Measurements from ENCODE around the gene PRDM16. TPM values are rescaled to one million over a fixed set of nuclear protein-coding genes. Genes with fewer than 3 reads are reported as not detected.
A peak's percentile ranks its signal among the peaks of the same experiment; 100 is the strongest.

PRDM16 gene
- total and polyA plus RNA-seq, 3 donors from 2014 or later = 2.1 to 5.6 (median 4.7) TPM

GRCh38 chr1:3408751-3409266, 339.8 kb downstream of the PRDM16 start:
- Histone ChIP-seq H3K4me1 (peaks cover 6% of the 10 kb centered on the region), H3K9me3 (no peaks in the 10 kb centered on the region), H3K27ac (no peak overlapping the region), H3K36me3 (ENCODE audit: low read depth, missing control alignments) (no peaks in the 10 kb centered on the region), H3K4me3 (no peak overlapping the region), H3K27me3 (no peaks in the 10 kb centered on the region)
- 71 to 77% methylated on average over 36 of the region's 36 CpGs for WGBS, 2 donors
- TF ChIP-seq POLR2A (IDR thresholded peaks at IDR 0.05) (no peak), CTCF (IDR thresholded peaks at IDR 0.05) (no peak)
- no peak for DNase-seq
- intact Hi-C loops (cut with DNase I; ENCODE audit: low total_unique reads) = no loop called here

GRCh38 chr1:3409366-3410141, 340.6 kb downstream of the PRDM16 start:
- intact Hi-C loops (cut with DNase I; ENCODE audit: low total_unique reads) = loop anchor here (5.0 kb wide), 1 partner anchor 62 kb away; no protein-coding TSS in a partner anchor
- no peaks in the 10 kb centered on the region for H3K27me3 ChIP-seq
- WGBS, 2 donors = 60 to 68% methylated on average over 19 of the region's 19 CpGs
- TF ChIP-seq CTCF (IDR thresholded peaks at IDR 0.05) (no peak), POLR2A (IDR thresholded peaks at IDR 0.05) (no peak)
- H3K4me3 ChIP-seq = no peak overlapping the region
- no peaks in the 10 kb centered on the region for H3K36me3 ChIP-seq (ENCODE audit: low read depth, missing control alignments)
- peaks cover 6% of the 10 kb centered on the region for H3K4me1 ChIP-seq
- DNase-seq = no peak
- no peaks in the 10 kb centered on the region for H3K9me3 ChIP-seq
- no peak overlapping the region for H3K27ac ChIP-seq

DNA sequence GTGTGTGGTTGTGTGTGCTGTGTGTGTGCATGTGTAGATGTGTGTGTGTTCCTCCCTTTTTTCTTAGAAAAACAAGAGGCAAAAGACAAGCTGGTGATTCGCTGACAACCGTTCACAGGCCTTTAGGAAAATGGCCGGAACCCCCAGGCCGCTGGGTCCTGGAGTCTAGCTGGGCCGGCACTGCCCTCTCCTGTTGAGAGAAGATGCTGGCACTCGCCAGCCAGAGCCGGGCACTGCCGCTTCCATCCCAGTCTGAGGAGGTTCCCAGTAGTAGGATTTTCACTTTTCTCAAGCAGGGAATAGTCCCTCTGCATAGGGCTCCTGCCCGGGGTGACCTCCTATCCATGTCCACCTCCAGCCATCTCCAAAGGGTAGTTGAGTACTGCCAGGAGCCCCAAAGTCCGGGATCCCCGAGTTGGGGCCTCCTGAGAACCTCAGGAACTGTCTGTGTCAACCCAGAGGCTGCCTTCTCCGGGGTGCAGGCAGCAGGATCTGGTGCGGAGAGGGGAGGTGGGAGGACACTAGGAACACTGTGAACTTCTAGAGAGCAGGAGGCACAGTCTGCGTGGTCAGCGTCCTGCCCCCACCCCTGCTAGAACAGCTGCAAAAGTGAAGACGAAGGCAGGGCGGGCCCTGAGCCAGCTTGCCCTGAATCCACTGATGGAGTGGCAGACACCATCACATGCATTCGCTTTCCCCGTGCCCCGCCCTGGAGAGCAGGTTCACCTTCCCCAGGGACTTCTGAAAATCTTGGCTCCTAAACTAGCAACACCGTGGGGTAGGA, 341.3 kb downstream of the PRDM16 start:
- TF ChIP-seq POLR2A (IDR thresholded peaks at IDR 0.05) (no peak), CTCF (IDR thresholded peaks at IDR 0.05) (peak; percentile 61 to 75 (median 65))
- peak; percentile 88 for DNase-seq
- H3K27ac ChIP-seq = peak overlapping the region in 1 of 2 donors; percentile 21
- no peaks in the 10 kb centered on the region for H3K36me3 ChIP-seq (ENCODE audit: low read depth, missing control alignments)
- H3K4me3 ChIP-seq = no peak overlapping the region
- peaks cover 6% of the 10 kb centered on the region for H3K4me1 ChIP-seq
- intact Hi-C loops (cut with DNase I; ENCODE audit: low total_unique reads) = loop anchor here (5.0 kb wide), 1 partner anchor 63 kb away; no protein-coding TSS in a partner anchor
- no peaks in the 10 kb centered on the region for H3K9me3 ChIP-seq
- WGBS, 2 donors = 31 to 34% methylated on average over 15 to 21 of the region's 21 CpGs
- no peaks in the 10 kb centered on the region for H3K27me3 ChIP-seq

- no peak for TF ChIP-seq POLR2A (IDR thresholded peaks at IDR 0.05)
- no peak for TF ChIP-seq CTCF (IDR thresholded peaks at IDR 0.05)
- H3K27ac ChIP-seq = no peak overlapping the region
- H3K36me3 ChIP-seq (ENCODE audit: low read depth, missing control alignments) = no peaks in the 10 kb centered on the region
- 74 to 79% methylated on average over 12 to 30 of the region's 30 CpGs for WGBS, 2 donors
- peaks cover 6% of the 10 kb centered on the region for H3K4me1 ChIP-seq
- DNase-seq = no peak
- H3K27me3 ChIP-seq = no peaks in the 10 kb centered on the region
- H3K9me3 ChIP-seq = no peaks in the 10 kb centered on the region
- intact Hi-C loops (cut with DNase I; ENCODE audit: low total_unique reads) = loop anchor here (5.0 kb wide), 1 partner anchor 65 kb away; no protein-coding TSS in a partner anchor
- no peak overlapping the region for H3K4me3 ChIP-seq
Observed at GRCh38 chr1:3411806-3412205, 342.8 kb downstream of the PRDM16 start.

All from testis (tissue), 3 donors.